ENCODE measurements around the gene PDE2A.

DNA sequence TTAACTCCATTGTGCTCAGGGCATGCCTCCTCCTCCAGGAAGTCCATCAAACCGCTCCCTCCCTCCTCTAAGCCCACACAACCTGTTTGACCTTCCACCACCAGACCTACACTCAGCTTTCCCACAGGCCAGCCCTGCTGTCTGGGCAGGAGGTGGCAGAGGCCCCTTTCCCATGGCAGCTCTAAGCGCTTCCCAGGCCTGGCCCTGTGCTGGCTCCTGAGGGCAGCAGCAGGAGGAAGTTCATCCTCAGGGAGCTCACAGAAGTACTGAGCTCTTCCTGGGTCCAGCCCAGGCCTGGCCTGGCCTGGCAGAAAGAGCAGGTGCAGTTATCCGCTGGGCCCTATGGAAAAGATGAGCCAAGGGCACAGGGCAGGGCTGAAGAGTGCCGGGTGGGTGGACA is 46.6 kb upstream of the PDE2A start:
- no peak for TF ChIP-seq CTCF (IDR thresholded peaks at IDR 0.05; ENCODE audit: borderline replicate concordance, extremely low read depth, low read length, poor library complexity, severe bottlenecking)
- TF ChIP-seq EZH2 (IDR thresholded peaks at IDR 0.05; ENCODE audit: borderline replicate concordance, low read depth, low read length, severe bottlenecking) = no peak
